IPS DF 4.7 (cell line): ENCODE data around the gene FERMT3.
"Not testable (repeated sequence)": the region's sequence is repeated elsewhere in the genome, so short reads cannot be mapped to it uniquely, and the experiment has no call there.

Experiments
- DNase-seq: peaks from one replicate; pipeline ENCODE4 v3.0.0-alpha.2; 2013; ENCODE audit warnings: low spot score; ENCODE audit errors: extremely low read depth

FERMT3 gene

GRCh38 chr11:64206457-64207255 is at the start of gene FERMT3:
TSS of gene FERMT3 (plus strand) at chr11:64206721. CDS start at chr11:64207365, 644 bp downstream.
- DNase-seq, result no peak

- no peak for DNase-seq
Observed at GRCh38 chr11:64157631-64158394, 48.7 kb upstream of the FERMT3 start.

GRCh38 chr11:64161037-64161436 is 45.5 kb upstream of the FERMT3 start:
- DNase-seq, result no peak

GRCh38 chr11:64162769-64163168 is 43.8 kb upstream of the FERMT3 start:
- not testable (repeated sequence) for DNase-seq

- DNase-seq, result no peak
Observed at GRCh38 chr11:64163951-64164350, 42.6 kb upstream of the FERMT3 start.

GRCh38 chr11:64164392-64165312 is 41.9 kb upstream of the FERMT3 start:
- DNase-seq, result no peak

- no peak for DNase-seq
Observed at GRCh38 chr11:64165481-64165841, 41.1 kb upstream of the FERMT3 start.

GRCh38 chr11:64165842-64166635 is 40.5 kb upstream of the FERMT3 start, which contains the start of gene MACROD1:
TSS of gene MACROD1 (minus strand) at chr11:64166113. CDS start at chr11:64165994, 119 bp downstream.
- DNase-seq, result no peak

GRCh38 chr11:64170419-64170818 is 36.1 kb upstream of the FERMT3 start:
- DNase-seq, result no peak

- no peak for DNase-seq
Observed at GRCh38 chr11:64173616-64174355, 32.7 kb upstream of the FERMT3 start.

GRCh38 chr11:64176751-64177150 is 29.8 kb upstream of the FERMT3 start:
- DNase-seq, result no peak

- DNase-seq, result no peak
Observed at GRCh38 chr11:64178203-64178602, 28.3 kb upstream of the FERMT3 start.

- DNase-seq, result no peak
Observed at GRCh38 chr11:64178951-64179639, 27.4 kb upstream of the FERMT3 start.

GRCh38 chr11:64180891-64181290 is 25.6 kb upstream of the FERMT3 start:
- no peak for DNase-seq

GRCh38 chr11:64181506-64182411 is 24.8 kb upstream of the FERMT3 start:
- no peak for DNase-seq

- DNase-seq, result no peak
Observed at GRCh38 chr11:64183890-64184289, 22.6 kb upstream of the FERMT3 start.

- no peak for DNase-seq
Observed at GRCh38 chr11:64185175-64185692, 21.3 kb upstream of the FERMT3 start.
